Measurements from ENCODE around the gene IGF2BP1.

DNA sequence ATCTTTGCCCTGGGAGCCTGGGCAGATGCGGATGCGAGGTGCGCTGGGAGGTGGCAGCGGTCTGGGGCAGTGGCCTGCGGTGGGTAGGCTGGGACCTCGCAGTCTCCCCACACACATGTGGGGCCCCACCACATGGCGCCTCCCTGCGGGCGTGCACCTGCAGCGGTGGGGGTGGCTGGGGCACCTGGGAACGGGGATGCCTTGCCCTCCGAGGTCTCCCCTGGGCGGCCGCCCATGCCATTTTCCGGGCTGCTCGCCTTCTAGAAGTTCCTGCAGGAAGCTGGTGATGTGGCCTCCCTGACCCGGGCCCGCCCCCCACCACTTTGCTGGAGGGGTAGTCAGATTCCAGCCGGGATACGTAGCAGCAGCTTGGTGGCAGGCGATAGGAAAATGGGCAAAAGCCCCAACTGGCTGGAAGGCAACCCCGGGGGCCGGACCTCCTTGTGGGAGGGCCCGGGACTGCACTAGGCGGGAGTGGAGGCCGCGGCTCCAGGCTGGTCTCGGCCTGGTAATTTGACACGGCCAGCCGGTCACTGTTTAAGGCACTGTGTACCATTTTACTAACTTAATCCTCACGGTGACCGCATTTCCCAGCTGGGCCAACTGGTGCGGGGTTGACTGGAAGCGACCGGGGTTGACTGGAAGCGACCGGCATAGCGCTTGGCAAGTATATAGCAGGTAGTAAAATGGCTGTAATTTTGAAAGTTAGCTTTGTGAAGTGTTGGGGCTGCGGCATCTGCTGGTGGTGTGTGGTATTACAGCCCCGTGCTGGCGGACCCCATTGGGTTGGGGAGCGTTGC, 38.5 kb downstream of the IGF2BP1 start:
- TF ChIP-seq, protein P1, sequence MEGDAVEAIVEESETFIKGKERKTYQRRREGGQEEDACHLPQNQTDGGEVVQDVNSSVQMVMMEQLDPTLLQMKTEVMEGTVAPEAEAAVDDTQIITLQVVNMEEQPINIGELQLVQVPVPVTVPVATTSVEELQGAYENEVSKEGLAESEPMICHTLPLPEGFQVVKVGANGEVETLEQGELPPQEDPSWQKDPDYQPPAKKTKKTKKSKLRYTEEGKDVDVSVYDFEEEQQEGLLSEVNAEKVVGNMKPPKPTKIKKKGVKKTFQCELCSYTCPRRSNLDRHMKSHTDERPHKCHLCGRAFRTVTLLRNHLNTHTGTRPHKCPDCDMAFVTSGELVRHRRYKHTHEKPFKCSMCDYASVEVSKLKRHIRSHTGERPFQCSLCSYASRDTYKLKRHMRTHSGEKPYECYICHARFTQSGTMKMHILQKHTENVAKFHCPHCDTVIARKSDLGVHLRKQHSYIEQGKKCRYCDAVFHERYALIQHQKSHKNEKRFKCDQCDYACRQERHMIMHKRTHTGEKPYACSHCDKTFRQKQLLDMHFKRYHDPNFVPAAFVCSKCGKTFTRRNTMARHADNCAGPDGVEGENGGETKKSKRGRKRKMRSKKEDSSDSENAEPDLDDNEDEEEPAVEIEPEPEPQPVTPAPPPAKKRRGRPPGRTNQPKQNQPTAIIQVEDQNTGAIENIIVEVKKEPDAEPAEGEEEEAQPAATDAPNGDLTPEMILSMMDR (IDR thresholded peaks at IDR 0.05; ENCODE audit: borderline replicate concordance, extremely low read depth, low read length, poor library complexity, severe bottlenecking): peak; percentile 72
- no peak for TF ChIP-seq EZH2 (IDR thresholded peaks at IDR 0.05; ENCODE audit: borderline replicate concordance, low read depth, low read length, severe bottlenecking)
